K562 (cell line): ENCODE results near the gene HAGHL. TPM values are rescaled to one million over a fixed set of nuclear protein-coding genes. Genes with fewer than 3 reads are reported as not detected.

Experiments
- AFF1 ChIP-seq, 2 experiments: fragments of 450-650 bp; IDR thresholded peaks; 2 replicates each; pipeline ENCODE4 v1.6.1; 2018; ENCODE audit warnings: mild to moderate bottlenecking in 2 of 2, low read depth in 1 of 2; ENCODE audit not compliant: partially characterized antibody in 2 of 2
- BMI1 ChIP-seq: fragments of 150-350 bp; IDR thresholded peaks from 2 replicates; pipeline ENCODE4 v1.6.1; 2014; ENCODE audit warnings: low read length
- CGGBP1 ChIP-seq: fragments of 250-450 bp; sonication (Bioruptor Pico); IDR thresholded peaks from 2 replicates; pipeline ENCODE4 v1.9.0; 2021; ENCODE audit warnings: mild to moderate bottlenecking
- NBN ChIP-seq: fragments of 450-650 bp; IDR thresholded peaks from 2 replicates; pipeline ENCODE4 v1.6.1; 2016; ENCODE audit warnings: low read depth, mild to moderate bottlenecking
- NCOR1 ChIP-seq: fragments of 450-650 bp; IDR thresholded peaks from 2 replicates; pipeline ENCODE4 v1.6.1; 2016; ENCODE audit warnings: mild to moderate bottlenecking, moderate library complexity
- RBM25 ChIP-seq: fragments of 200-400 bp; formaldehyde crosslinking; IDR thresholded peaks from 2 replicates; pipeline ENCODE4 v1.6.1; 2018; ENCODE audit warnings: low read length, low read depth, moderate library complexity; ENCODE audit not compliant: severe bottlenecking
- RCOR1 ChIP-seq, 2 experiments: IDR thresholded peaks; 2 replicates each; pipeline ENCODE4 v1.6.1; 2012; ENCODE audit warnings: low read depth in 2 of 2, low read length in 2 of 2, borderline replicate concordance in 1 of 2, improper control_type of control experiment in 1 of 2
- ZBTB11 ChIP-seq, 3 experiments: fragments of 200-800 bp in 1 of 3; fragments of 250-450 bp in 1 of 3; fragments of 450-650 bp in 1 of 3; sonication (Bioruptor Pico) in 1 of 3; sonication (Bioruptor generic) in 1 of 3; formaldehyde crosslinking in 1 of 3; IDR thresholded peaks; 2 replicates each; pipeline versions ENCODE4 v1.6.1 to v1.8.0; 2016 to 2022; ENCODE audit warnings: mild to moderate bottlenecking in 2 of 3, missing genetic modification characterization in 2 of 3, missing compliant biosample characterization in 1 of 3, moderate library complexity in 1 of 3
- ZNF511 ChIP-seq: sonication (generic); formaldehyde crosslinking; IDR thresholded peaks from 2 replicates; pipeline ENCODE4 v1.8.0; 2022; ENCODE audit warnings: mild to moderate bottlenecking, missing genetic modification reagents
- polyA plus RNA-seq, 8 experiments: library from polyadenylated mRNA; depleted of rRNA in 4 of 8; stranded (reverse) in 5 of 8; unstranded in 3 of 8; fragments of >200 nt; fragmentation: Nextera tagmentation in 2 of 8; fragmentation: Illumina TruSeq in 1 of 8; extraction: Ambion mirVana in 2 of 8; extraction: Trizol in 1 of 8; gene quantifications; 2 replicates each; pipeline versions ENCODE4 v1.2.1 to v1.2.3, GENCODE V29; 2011 to 2014; ENCODE audit warnings: inconsistent platforms in 1 of 8, missing spikeins in 1 of 8
- total RNA-seq, 7 experiments: library from RNA; depleted of rRNA in 6 of 7; stranded (reverse); fragments of >200 nt in 6 of 7; fragmentation: Illumina TruSeq in 2 of 7; extraction: Trizol in 2 of 7; gene quantifications; 2 replicates each; pipeline versions ENCODE4 v1.2.1 to v1.2.3, GENCODE V29; 2011 to 2021; ENCODE audit warnings: low replicate concordance in 1 of 7
- TF ChIP-seq, protein P1 (sequence below): IDR thresholded peaks from 3 replicates; pipeline ENCODE4 v1.6.1; 2011; ENCODE audit warnings: borderline replicate concordance, mild to moderate bottlenecking; ENCODE audit not compliant: insufficient read length, insufficient read depth

HAGHL gene
- total and polyA plus RNA-seq, 9 of the 15 experiments (the other 6 are each of a cell fraction or from before 2014, with no cell fraction given) = 0.31 to 83.4 (median 20.7) TPM

GRCh38 chr16:700684-701584, 26.0 kb upstream of the HAGHL start (continued):
- no peak for TF ChIP-seq ZBTB11 (CRISPR knock-in tag; IDR thresholded peaks at IDR 0.05)
- TF ChIP-seq AFF1 (IDR thresholded peaks at IDR 0.05; ENCODE audit: low read depth in 1 of 2, partially characterized antibody in 2 of 2) = no peak
- TF ChIP-seq NBN = no peak
- TF ChIP-seq, protein P1, sequence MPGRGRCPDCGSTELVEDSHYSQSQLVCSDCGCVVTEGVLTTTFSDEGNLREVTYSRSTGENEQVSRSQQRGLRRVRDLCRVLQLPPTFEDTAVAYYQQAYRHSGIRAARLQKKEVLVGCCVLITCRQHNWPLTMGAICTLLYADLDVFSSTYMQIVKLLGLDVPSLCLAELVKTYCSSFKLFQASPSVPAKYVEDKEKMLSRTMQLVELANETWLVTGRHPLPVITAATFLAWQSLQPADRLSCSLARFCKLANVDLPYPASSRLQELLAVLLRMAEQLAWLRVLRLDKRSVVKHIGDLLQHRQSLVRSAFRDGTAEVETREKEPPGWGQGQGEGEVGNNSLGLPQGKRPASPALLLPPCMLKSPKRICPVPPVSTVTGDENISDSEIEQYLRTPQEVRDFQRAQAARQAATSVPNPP = no peak
- no peak for TF ChIP-seq BMI1
- no peak for TF ChIP-seq CGGBP1 (CRISPR knock-in tag)
- peak; percentile 83 for TF ChIP-seq ZNF511 (CRISPR knock-in tag)
- TF ChIP-seq RBM25 = no peak
- 0 out of 4 replicates have a peak, but pooled peaks of 1 of the 2 experiments have one; percentile 8 for TF ChIP-seq RCOR1 (IDR thresholded peaks at IDR 0.05; ENCODE audit: borderline replicate concordance in 1 of 2, low read depth in 2 of 2, low read length in 2 of 2)
- TF ChIP-seq NCOR1 = no peak
